Measurements from ENCODE around the gene ITGA8.

DNA sequence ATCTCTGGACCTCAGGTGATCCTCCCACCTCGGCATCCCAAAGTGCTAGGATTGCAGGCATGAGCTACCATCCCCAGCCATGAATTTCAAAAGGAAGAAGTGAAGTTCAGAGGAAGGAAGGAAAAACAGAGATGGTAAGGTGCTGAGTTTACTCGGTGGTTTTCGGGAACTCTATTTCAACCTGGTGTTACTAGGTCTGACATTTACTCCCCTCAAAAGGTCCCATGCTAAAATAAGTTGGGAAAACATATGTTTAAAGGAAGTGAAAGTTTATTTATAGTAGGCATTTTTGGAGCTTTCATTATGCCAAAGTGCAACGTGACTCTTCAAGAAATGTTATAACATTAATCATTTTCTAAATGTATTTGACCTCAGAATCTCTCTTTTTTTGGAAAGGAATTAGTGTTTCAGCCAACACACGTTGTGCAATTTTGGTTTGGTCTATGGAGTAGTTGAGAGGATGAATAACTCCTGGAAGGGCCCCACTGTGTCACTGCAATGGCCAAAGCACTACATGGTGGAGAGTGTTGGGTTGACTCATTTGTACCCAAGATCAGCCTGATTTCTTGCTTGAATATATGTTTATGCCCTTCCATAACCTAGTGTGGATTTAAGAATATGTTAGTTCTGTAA, 233.9 kb downstream of the ITGA8 start:
- TF ChIP-seq POLR2A (IDR thresholded peaks at IDR 0.05; ENCODE audit: low read length) = no peak
- TF ChIP-seq GATA1 (IDR thresholded peaks at IDR 0.05; ENCODE audit: low read depth, low read length) = no peak

All from erythroblast (primary cell).